ENCODE measurements around the gene SLC2A9. TPM values are rescaled to one million over a fixed set of nuclear protein-coding genes. Genes with fewer than 3 reads are reported as not detected.

The SLC2A9 gene
- total and polyA plus RNA-seq, 2 experiments from 2014 or later: 6.2 to 7.8 TPM

DNA sequence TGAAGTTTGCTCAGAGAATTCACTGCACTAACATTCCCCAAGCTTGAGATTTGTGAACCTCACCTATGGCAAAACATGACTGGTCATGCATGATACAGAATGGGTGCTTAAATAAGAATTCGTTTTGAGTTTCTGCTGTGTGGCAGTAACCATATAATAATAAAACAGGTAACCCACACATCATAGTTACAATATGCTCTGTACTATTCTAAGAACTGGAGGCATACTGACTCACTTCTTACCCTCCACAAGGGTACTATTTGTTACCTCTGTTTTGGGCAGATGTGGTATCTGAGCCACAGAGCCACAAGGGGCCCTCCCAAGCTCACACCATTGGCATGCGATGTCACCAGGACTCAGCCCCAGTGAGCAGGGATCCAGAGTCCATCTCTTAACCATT is 17.6 kb downstream of the SLC2A9 start:
- TF ChIP-seq EZH2 (IDR thresholded peaks at IDR 0.05; ENCODE audit: borderline replicate concordance): no peak
- TF ChIP-seq EZH2phosphoT487 (IDR thresholded peaks at IDR 0.05; ENCODE audit: low read depth, severe bottlenecking, unreplicated experiment): no peak
- TF ChIP-seq, protein P1, sequence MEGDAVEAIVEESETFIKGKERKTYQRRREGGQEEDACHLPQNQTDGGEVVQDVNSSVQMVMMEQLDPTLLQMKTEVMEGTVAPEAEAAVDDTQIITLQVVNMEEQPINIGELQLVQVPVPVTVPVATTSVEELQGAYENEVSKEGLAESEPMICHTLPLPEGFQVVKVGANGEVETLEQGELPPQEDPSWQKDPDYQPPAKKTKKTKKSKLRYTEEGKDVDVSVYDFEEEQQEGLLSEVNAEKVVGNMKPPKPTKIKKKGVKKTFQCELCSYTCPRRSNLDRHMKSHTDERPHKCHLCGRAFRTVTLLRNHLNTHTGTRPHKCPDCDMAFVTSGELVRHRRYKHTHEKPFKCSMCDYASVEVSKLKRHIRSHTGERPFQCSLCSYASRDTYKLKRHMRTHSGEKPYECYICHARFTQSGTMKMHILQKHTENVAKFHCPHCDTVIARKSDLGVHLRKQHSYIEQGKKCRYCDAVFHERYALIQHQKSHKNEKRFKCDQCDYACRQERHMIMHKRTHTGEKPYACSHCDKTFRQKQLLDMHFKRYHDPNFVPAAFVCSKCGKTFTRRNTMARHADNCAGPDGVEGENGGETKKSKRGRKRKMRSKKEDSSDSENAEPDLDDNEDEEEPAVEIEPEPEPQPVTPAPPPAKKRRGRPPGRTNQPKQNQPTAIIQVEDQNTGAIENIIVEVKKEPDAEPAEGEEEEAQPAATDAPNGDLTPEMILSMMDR (IDR thresholded peaks at IDR 0.05; ENCODE audit: poor library complexity): no peak
- Histone ChIP-seq H3K4me3 (no peak overlapping the region), H3K27me3 (no peaks in the 10 kb centered on the region), H4K20me1 (ENCODE audit: insufficient read depth, poor library complexity, severe bottlenecking) (no peaks in the 10 kb centered on the region), H3K27ac (no peak overlapping the region), H3K4me2 (no peak overlapping the region), H3K9me3 (ENCODE audit: low read depth) (no peaks in the 10 kb centered on the region), H2AFZ (no peak overlapping the region), H3K4me1 (ENCODE audit: insufficient read depth) (peaks cover 24% of the 10 kb centered on the region), H3K79me2 (no peaks in the 10 kb centered on the region), H3K36me3 (replicated peaks; ENCODE audit: insufficient read depth, low read depth) (no peaks in the 10 kb centered on the region), H3K9me2 (replicated peaks; ENCODE audit: insufficient read depth) (no peaks in the 10 kb centered on the region)
- 88% methylated on average over 2 of the region's 2 CpGs for WGBS (ENCODE audit: low lambda C conversion rate, missing lambda C conversion rate)
- DNase-seq (ENCODE audit: low spot score): no peak

DNA sequence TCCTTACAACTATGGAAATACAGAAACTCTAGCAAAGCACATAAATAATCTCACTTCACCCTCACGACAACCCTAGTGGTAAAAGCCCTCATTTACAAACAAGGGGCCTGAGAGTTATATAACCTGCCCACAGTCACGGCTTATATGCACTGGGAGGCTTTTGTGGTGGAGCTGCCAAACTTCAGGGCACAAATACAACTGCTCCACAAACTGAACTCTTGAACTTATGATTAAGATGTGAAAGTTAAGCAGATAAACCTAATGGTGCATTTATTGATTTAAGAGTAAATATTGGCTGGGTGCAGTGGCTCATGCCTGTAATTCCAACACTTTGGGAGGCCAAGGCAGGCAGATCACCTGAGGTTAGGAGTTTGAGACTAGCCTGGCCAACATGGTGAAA is 19.0 kb downstream of the SLC2A9 start:
- no peak overlapping the region for H3K4me3 ChIP-seq
- no peaks in the 10 kb centered on the region for H3K9me2 ChIP-seq (replicated peaks; ENCODE audit: insufficient read depth)
- DNase-seq (ENCODE audit: low spot score): no peak
- TF ChIP-seq EZH2phosphoT487 (IDR thresholded peaks at IDR 0.05; ENCODE audit: low read depth, severe bottlenecking, unreplicated experiment) (no peak), EZH2 (IDR thresholded peaks at IDR 0.05; ENCODE audit: borderline replicate concordance) (no peak)
- TF ChIP-seq, protein P1 (IDR thresholded peaks at IDR 0.05; ENCODE audit: poor library complexity): no peak
- H3K79me2 ChIP-seq: no peaks in the 10 kb centered on the region
- H2AFZ ChIP-seq: no peak overlapping the region
- WGBS (ENCODE audit: low lambda C conversion rate, missing lambda C conversion rate): 68% methylated on average over 2 of the region's 2 CpGs
- H3K27me3 ChIP-seq: no peaks in the 10 kb centered on the region
- no peaks in the 10 kb centered on the region for H3K36me3 ChIP-seq (replicated peaks; ENCODE audit: insufficient read depth, low read depth)
- no peaks in the 10 kb centered on the region for H3K9me3 ChIP-seq (ENCODE audit: low read depth)
- H3K27ac ChIP-seq: no peak overlapping the region
- H3K4me2 ChIP-seq: no peak overlapping the region
- no peaks in the 10 kb centered on the region for H4K20me1 ChIP-seq (ENCODE audit: insufficient read depth, poor library complexity, severe bottlenecking)
- H3K4me1 ChIP-seq (ENCODE audit: insufficient read depth): peaks cover 20% of the 10 kb centered on the region

- TF ChIP-seq EZH2 (IDR thresholded peaks at IDR 0.05; ENCODE audit: borderline replicate concordance): no peak
- TF ChIP-seq EZH2phosphoT487 (IDR thresholded peaks at IDR 0.05; ENCODE audit: low read depth, severe bottlenecking, unreplicated experiment): no peak
- TF ChIP-seq, protein P1 (IDR thresholded peaks at IDR 0.05; ENCODE audit: poor library complexity): no peak
- Histone ChIP-seq H2AFZ (no peak overlapping the region), H3K36me3 (replicated peaks; ENCODE audit: insufficient read depth, low read depth) (no peaks in the 10 kb centered on the region), H3K9me2 (replicated peaks; ENCODE audit: insufficient read depth) (no peaks in the 10 kb centered on the region), H3K4me1 (ENCODE audit: insufficient read depth) (peaks cover 16% of the 10 kb centered on the region), H3K4me2 (no peak overlapping the region), H3K9me3 (ENCODE audit: low read depth) (no peaks in the 10 kb centered on the region), H4K20me1 (ENCODE audit: insufficient read depth, poor library complexity, severe bottlenecking) (no peaks in the 10 kb centered on the region), H3K27me3 (no peaks in the 10 kb centered on the region), H3K27ac (no peak overlapping the region), H3K4me3 (no peak overlapping the region), H3K79me2 (no peaks in the 10 kb centered on the region)
- no peak for DNase-seq (ENCODE audit: low spot score)
- 100% methylated on average over 4 of the region's 4 CpGs for WGBS (ENCODE audit: low lambda C conversion rate, missing lambda C conversion rate)
These were observed 19.5 kb downstream of the SLC2A9 start for GRCh38 chr4:10001757-10002156.

All from hepatocyte (in vitro differentiated cells).